MM.1S (cell line): ENCODE results near the gene RABL6.

Experiments
- DNase-seq: peaks from one replicate; pipeline ENCODE4 v3.0.0-alpha.2; 2015
- H2AFZ ChIP-seq: fragments of 300-600 bp; sonication (generic); 2 replicates; pipeline ENCODE4 v1.6.0; 2016; ENCODE audit warnings: antibody characterized with exemption, low read length
- H3F3A ChIP-seq: fragments of 300-600 bp; sonication (generic); 2 replicates; pipeline ENCODE4 v1.6.1; 2016; ENCODE audit warnings: mild to moderate bottlenecking, antibody characterized with exemption, low read length, moderate library complexity, mixed read lengths; ENCODE audit not compliant: insufficient read depth
- H3K27ac ChIP-seq: fragments of 300-600 bp; sonication (generic); 2 replicates; pipeline ENCODE4 v1.5.1; 2016; ENCODE audit warnings: mild to moderate bottlenecking, low read length
- H3K27me3 ChIP-seq: fragments of 300-600 bp; sonication (generic); replicated peaks from 2 replicates; pipeline ENCODE4 v1.6.0; 2016; ENCODE audit warnings: low read length; ENCODE audit not compliant: insufficient read depth
- H3K36me3 ChIP-seq: fragments of 300-600 bp; sonication (generic); replicated peaks from 2 replicates; pipeline ENCODE4 v1.6.1; 2016; ENCODE audit warnings: mild to moderate bottlenecking, low read length, mixed read lengths; ENCODE audit not compliant: insufficient read depth
- H3K4me1 ChIP-seq: fragments of 300-600 bp; sonication (generic); 2 replicates; pipeline ENCODE4 v1.6.1; 2016; ENCODE audit warnings: low read length, mixed read lengths
- H3K4me2 ChIP-seq: fragments of 300-600 bp; sonication (generic); 2 replicates; pipeline ENCODE4 v1.6.0; 2016; ENCODE audit warnings: low read depth, low read length
- H3K4me3 ChIP-seq: fragments of 300-600 bp; sonication (generic); 2 replicates; pipeline ENCODE4 v1.5.1; 2016; ENCODE audit warnings: low read length, mixed read lengths
- H3K79me2 ChIP-seq: fragments of 300-600 bp; sonication (generic); 2 replicates; pipeline ENCODE4 v1.6.1; 2016; ENCODE audit warnings: mixed run types, low read length, mixed read lengths
- H3K9ac ChIP-seq: fragments of 300-600 bp; sonication (generic); 2 replicates; pipeline ENCODE4 v1.6.1; 2016; ENCODE audit warnings: low read length, mixed read lengths
- H3K9me2 ChIP-seq: fragments of 300-600 bp; sonication (generic); replicated peaks from 2 replicates; pipeline ENCODE4 v1.6.1; 2016; ENCODE audit warnings: mild to moderate bottlenecking, low read length, mixed read lengths; ENCODE audit not compliant: insufficient read depth
- H3K9me3 ChIP-seq: fragments of 300-600 bp; sonication (generic); replicated peaks from 2 replicates; pipeline ENCODE4 v1.6.1; 2016; ENCODE audit warnings: mild to moderate bottlenecking, low read length, mixed read lengths; ENCODE audit not compliant: insufficient read depth
- H4K20me1 ChIP-seq: fragments of 300-600 bp; sonication (generic); 2 replicates; pipeline ENCODE4 v1.6.1; 2016; ENCODE audit warnings: mild to moderate bottlenecking, low read length, moderate library complexity, mixed read lengths; ENCODE audit not compliant: insufficient read depth
- EZH2 ChIP-seq: fragments of 300-600 bp; sonication (generic); optimal IDR thresholded peaks from 2 replicates; pipeline ENCODE3; 2017; ENCODE audit warnings: low read depth, mild to moderate bottlenecking, antibody characterized with exemption, low read length, mixed read lengths
- EZH2phosphoT487 ChIP-seq: fragments of 300-600 bp; sonication (generic); IDR thresholded peaks from 2 replicates; pipeline ENCODE4 v1.6.1; 2018; ENCODE audit warnings: antibody characterized with exemption, low read length
- TF ChIP-seq, protein P1 (sequence below): fragments of 300-600 bp; sonication (generic); IDR thresholded peaks from 2 replicates; pipeline ENCODE4 v1.5.1; 2016; ENCODE audit warnings: antibody characterized with exemption, low read length, mixed read lengths

RABL6 gene

DNA sequence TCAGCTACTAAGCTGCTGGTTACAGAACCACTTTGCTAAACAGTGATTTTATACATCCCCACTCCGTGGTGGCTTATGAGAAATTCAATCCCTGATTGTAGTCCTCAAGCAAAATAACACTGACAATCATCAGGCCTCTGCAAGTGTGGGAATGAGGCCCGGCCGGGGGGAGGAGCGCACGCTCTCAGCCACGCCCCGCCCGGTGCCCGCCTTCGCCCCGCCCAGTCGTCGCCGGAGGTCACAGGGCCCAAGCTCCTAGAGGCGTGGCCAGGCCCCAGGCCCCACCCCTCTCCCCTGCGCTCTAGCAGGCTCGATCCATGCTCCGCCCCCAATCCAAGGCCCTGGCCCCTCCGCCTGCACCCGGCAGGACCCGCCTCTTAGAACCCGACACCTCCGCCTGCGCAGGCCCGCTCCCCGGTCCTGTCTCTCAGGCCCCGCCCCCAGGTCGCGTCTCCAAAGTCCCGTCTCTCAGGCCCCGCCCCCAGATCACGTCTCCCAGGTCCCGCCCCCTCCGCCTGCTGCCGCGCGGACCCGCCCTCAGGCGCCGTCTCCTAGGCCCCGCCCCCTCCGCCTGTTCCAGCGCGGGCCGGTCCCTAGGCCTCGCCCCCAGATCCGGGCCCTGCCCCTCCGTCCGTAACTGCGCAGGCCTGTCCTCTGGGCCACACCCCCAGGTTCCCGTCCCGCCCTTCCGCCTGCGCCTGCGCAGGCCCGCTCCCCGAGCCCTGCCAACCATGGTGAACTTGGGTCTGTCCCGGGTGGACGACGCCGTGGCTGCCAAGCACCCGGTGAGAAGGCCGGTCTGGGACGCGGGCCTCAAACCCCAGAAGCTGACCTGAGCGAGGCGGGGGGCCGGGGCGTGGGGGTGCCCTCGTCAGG, 16.9 kb upstream of the RABL6 start, which contains the start of gene TMEM141:
TMEM141 (plus strand) TSS at position 705 of the 876 bp plus-strand sequence; CDS start at position 732, 27 bp downstream.
- peaks cover 18% of the 10 kb centered on the region for H3K79me2 ChIP-seq
- H3F3A ChIP-seq, result peaks cover 6% of the 10 kb centered on the region; the same call in 1 of the 2 replicates
- H3K4me2 ChIP-seq, result peak within 1 kb of the TSS; percentile 80
- H3K9me3 ChIP-seq, result no peaks in the 10 kb centered on the region
- peaks cover 15% of the 10 kb centered on the region for H3K27me3 ChIP-seq
- H3K4me3 ChIP-seq, result peak within 1 kb of the TSS; percentile 94
- H2AFZ ChIP-seq, result peak within 1 kb of the TSS; percentile 71
- H4K20me1 ChIP-seq, result no peaks in the 10 kb centered on the region
- H3K27ac ChIP-seq, result peak within 1 kb of the TSS; percentile 98
- H3K4me1 ChIP-seq, result peaks cover 17% of the 10 kb centered on the region
- H3K9me2 ChIP-seq, result no peaks in the 10 kb centered on the region
- DNase-seq, result peak; percentile 99
- peak within 1 kb of the TSS; percentile 100 for H3K9ac ChIP-seq
- H3K36me3 ChIP-seq, result no peaks in the 10 kb centered on the region
- TF ChIP-seq EZH2 (no peak), EZH2phosphoT487 (no peak)
- TF ChIP-seq, protein P1, sequence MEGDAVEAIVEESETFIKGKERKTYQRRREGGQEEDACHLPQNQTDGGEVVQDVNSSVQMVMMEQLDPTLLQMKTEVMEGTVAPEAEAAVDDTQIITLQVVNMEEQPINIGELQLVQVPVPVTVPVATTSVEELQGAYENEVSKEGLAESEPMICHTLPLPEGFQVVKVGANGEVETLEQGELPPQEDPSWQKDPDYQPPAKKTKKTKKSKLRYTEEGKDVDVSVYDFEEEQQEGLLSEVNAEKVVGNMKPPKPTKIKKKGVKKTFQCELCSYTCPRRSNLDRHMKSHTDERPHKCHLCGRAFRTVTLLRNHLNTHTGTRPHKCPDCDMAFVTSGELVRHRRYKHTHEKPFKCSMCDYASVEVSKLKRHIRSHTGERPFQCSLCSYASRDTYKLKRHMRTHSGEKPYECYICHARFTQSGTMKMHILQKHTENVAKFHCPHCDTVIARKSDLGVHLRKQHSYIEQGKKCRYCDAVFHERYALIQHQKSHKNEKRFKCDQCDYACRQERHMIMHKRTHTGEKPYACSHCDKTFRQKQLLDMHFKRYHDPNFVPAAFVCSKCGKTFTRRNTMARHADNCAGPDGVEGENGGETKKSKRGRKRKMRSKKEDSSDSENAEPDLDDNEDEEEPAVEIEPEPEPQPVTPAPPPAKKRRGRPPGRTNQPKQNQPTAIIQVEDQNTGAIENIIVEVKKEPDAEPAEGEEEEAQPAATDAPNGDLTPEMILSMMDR, result no peak

- no peaks in the 10 kb centered on the region for H4K20me1 ChIP-seq
- peak overlapping the region; percentile 71 for H2AFZ ChIP-seq
- peak; percentile 86 for DNase-seq
- no peaks in the 10 kb centered on the region for H3K9me3 ChIP-seq
- H3K79me2 ChIP-seq, result peaks cover 18% of the 10 kb centered on the region
- H3K9me2 ChIP-seq, result no peaks in the 10 kb centered on the region
- H3K4me3 ChIP-seq, result peak overlapping the region; percentile 94
- peak overlapping the region; percentile 80 for H3K4me2 ChIP-seq
- peak overlapping the region; percentile 98 for H3K27ac ChIP-seq
- H3K4me1 ChIP-seq, result peaks cover 22% of the 10 kb centered on the region
- TF ChIP-seq EZH2, result no peak
- TF ChIP-seq, protein P1, result peak; percentile 100
- peaks cover 11% of the 10 kb centered on the region; the same call in 1 of the 2 replicates for H3F3A ChIP-seq
- peak overlapping the region; percentile 100 for H3K9ac ChIP-seq
- H3K36me3 ChIP-seq, result no peaks in the 10 kb centered on the region
- H3K27me3 ChIP-seq, result peaks cover 7% of the 10 kb centered on the region
Measured at GRCh38 chr9:136791516-136792276, 16.1 kb upstream of the RABL6 start.

DNA sequence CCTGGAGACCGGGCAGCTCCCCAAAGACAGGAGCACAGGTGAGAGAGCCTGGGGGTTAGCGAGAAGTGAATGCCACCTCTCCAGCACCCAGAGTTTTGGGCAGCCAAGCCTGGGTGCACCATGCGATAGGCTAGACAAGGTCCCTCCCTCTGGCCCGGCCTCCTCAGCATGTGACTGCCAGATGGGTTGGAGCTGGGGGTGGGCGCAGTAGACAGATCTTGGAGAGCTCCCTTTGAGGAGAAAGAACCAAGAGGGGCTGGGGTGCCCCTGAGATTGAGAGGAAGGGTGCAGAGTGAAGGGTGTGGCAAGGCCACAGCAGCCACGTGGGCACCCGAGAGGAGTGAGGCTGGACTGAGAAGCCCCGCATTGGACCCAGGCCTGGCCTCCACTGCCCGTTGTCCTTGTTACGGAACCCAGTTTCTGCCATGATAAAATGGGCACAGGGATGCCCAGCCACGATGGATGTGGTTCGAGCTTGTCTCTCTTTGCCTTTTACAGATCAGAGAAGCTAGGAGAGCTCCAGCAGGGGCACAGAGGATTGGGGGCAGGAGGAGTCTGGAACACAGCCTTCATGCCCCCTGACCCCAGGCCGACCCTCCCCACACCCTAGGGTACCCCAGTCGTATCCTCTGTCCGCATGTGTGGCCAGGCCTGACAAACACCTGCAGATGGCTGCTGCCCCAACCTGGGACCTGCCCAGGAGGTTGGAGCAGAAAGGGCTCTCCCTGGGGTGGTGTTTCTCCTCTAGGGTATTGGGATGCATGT, 15.2 kb upstream of the RABL6 start:
- Histone ChIP-seq H3F3A (peaks cover 11% of the 10 kb centered on the region; the same call in 1 of the 2 replicates), H3K9me3 (no peaks in the 10 kb centered on the region), H3K4me1 (peaks cover 22% of the 10 kb centered on the region), H3K27ac (peak overlapping the region; percentile 98; the same call in 1 of the 2 replicates), H3K9ac (peak overlapping the region; percentile 100; the same call in 1 of the 2 replicates), H3K9me2 (no peaks in the 10 kb centered on the region), H3K27me3 (no peaks in the 10 kb centered on the region), H3K4me3 (peak overlapping the region; percentile 94), H2AFZ (no peak overlapping the region), H3K36me3 (no peaks in the 10 kb centered on the region), H3K79me2 (peaks cover 18% of the 10 kb centered on the region), H4K20me1 (no peaks in the 10 kb centered on the region), H3K4me2 (peak overlapping the region; percentile 80; the same call in 1 of the 2 replicates)
- no peak for DNase-seq
- TF ChIP-seq EZH2phosphoT487 (no peak), EZH2 (no peak)
- TF ChIP-seq, protein P1, result no peak
